WTC11 (cell line): ENCODE measurements around the gene DPP7.
A peak's percentile ranks its signal among the peaks of the same experiment; 100 is the strongest.

Experiments
- FOXP1 ChIP-seq: sonication (generic); formaldehyde crosslinking; IDR thresholded peaks from 2 replicates; pipeline ENCODE4 v1.8.0; 2022; ENCODE audit warnings: missing genetic modification reagents, mild to moderate bottlenecking, moderate library complexity, borderline replicate concordance
- NR2C2 ChIP-seq: sonication (generic); formaldehyde crosslinking; IDR thresholded peaks from 2 replicates; pipeline ENCODE4 v1.8.0; 2022; ENCODE audit warnings: mild to moderate bottlenecking, missing genetic modification reagents
- SMAD3 ChIP-seq: sonication (generic); formaldehyde crosslinking; IDR thresholded peaks from 2 replicates; pipeline ENCODE4 v1.8.0; 2022; ENCODE audit warnings: missing genetic modification reagents, mild to moderate bottlenecking, borderline replicate concordance
- STAT6 ChIP-seq: sonication (generic); formaldehyde crosslinking; conservative IDR thresholded peaks from 2 replicates; pipeline ENCODE4 v1.8.1; 2023; ENCODE audit warnings: mild to moderate bottlenecking, low read depth, missing genetic modification reagents, moderate library complexity
- TEAD1 ChIP-seq: sonication (generic); formaldehyde crosslinking; IDR thresholded peaks from 2 replicates; pipeline ENCODE4 v1.8.0; 2022; ENCODE audit warnings: mild to moderate bottlenecking, missing genetic modification reagents
- ZNF138 ChIP-seq: sonication (generic); formaldehyde crosslinking; conservative IDR thresholded peaks from 2 replicates; pipeline ENCODE4 v1.8.1; 2022; ENCODE audit warnings: mild to moderate bottlenecking, moderate library complexity, missing genetic modification reagents
- ZNF317 ChIP-seq: sonication (generic); formaldehyde crosslinking; IDR thresholded peaks from 2 replicates; pipeline ENCODE4 v1.8.1; 2023; ENCODE audit warnings: low read depth, mild to moderate bottlenecking, moderate library complexity, missing genetic modification reagents, borderline replicate concordance
- TF ChIP-seq, protein P1 (sequence below): fragments of 200-600 bp; IDR thresholded peaks from 2 replicates; pipeline ENCODE4 v1.8.0; 2022; ENCODE audit warnings: antibody characterized with exemption
- TF ChIP-seq, protein P2 (sequence below): sonication (generic); formaldehyde crosslinking; IDR thresholded peaks from 2 replicates; pipeline ENCODE4 v1.8.1; 2023; ENCODE audit warnings: mild to moderate bottlenecking, missing genetic modification reagents, moderate library complexity
- TF ChIP-seq, protein P3 (sequence below): sonication (generic); formaldehyde crosslinking; IDR thresholded peaks from 2 replicates; pipeline ENCODE4 v1.8.1; 2022; ENCODE audit warnings: mild to moderate bottlenecking, moderate library complexity, missing genetic modification reagents
- TF ChIP-seq, protein P4 (sequence below): sonication (generic); formaldehyde crosslinking; IDR thresholded peaks from 2 replicates; pipeline ENCODE4 v1.8.0; 2022; ENCODE audit warnings: mild to moderate bottlenecking, missing genetic modification reagents
- TF ChIP-seq, protein P5 (sequence below): sonication (generic); formaldehyde crosslinking; IDR thresholded peaks from 2 replicates; pipeline ENCODE4 v1.8.0; 2022; ENCODE audit warnings: mild to moderate bottlenecking, missing genetic modification reagents
- TF ChIP-seq, protein P6 (sequence below): sonication (generic); formaldehyde crosslinking; IDR thresholded peaks from 2 replicates; pipeline ENCODE4 v1.8.0; 2022; ENCODE audit warnings: mild to moderate bottlenecking, missing genetic modification reagents

DNA sequence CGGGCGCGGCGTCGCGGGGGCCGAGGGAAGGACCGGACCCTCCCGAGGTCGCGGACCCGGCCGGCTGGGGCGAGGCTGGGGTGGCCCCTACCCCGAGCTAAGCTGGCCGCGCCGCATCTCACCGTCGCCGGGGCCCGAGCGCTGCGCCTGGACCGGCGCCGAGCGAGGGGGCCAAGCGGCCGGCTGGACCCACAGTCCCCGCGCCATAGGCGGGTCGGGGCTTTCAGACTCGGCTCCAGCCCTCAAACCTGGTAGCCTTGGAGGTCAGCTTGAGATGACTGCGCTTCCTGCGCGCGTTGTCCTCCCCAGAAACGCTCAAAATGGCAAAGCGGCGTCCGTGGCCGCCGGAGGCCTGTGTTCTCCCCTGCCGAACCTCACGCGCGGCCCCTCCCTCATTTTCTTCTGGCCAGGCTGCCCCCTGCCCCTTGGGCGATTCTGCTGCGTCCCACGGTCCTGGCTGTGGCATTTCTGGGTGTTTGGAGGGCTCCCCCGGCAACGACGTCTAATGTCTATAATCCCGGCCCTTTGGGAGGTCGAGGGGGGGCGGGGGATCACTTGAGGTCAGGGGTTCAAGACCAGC lies 15.7 kb upstream of the DPP7 start:
- TF ChIP-seq NR2C2 (no peak), ZNF317 (CRISPR knock-in tag) (no peak), TEAD1 (CRISPR knock-in tag) (no peak), FOXP1 (peak; percentile 1; the same call in 1 of the 2 replicates), SMAD3 (CRISPR knock-in tag) (no peak), ZNF138 (no peak), STAT6 (no peak)
- TF ChIP-seq, protein P1, sequence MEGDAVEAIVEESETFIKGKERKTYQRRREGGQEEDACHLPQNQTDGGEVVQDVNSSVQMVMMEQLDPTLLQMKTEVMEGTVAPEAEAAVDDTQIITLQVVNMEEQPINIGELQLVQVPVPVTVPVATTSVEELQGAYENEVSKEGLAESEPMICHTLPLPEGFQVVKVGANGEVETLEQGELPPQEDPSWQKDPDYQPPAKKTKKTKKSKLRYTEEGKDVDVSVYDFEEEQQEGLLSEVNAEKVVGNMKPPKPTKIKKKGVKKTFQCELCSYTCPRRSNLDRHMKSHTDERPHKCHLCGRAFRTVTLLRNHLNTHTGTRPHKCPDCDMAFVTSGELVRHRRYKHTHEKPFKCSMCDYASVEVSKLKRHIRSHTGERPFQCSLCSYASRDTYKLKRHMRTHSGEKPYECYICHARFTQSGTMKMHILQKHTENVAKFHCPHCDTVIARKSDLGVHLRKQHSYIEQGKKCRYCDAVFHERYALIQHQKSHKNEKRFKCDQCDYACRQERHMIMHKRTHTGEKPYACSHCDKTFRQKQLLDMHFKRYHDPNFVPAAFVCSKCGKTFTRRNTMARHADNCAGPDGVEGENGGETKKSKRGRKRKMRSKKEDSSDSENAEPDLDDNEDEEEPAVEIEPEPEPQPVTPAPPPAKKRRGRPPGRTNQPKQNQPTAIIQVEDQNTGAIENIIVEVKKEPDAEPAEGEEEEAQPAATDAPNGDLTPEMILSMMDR = no peak
- TF ChIP-seq, protein P2, sequence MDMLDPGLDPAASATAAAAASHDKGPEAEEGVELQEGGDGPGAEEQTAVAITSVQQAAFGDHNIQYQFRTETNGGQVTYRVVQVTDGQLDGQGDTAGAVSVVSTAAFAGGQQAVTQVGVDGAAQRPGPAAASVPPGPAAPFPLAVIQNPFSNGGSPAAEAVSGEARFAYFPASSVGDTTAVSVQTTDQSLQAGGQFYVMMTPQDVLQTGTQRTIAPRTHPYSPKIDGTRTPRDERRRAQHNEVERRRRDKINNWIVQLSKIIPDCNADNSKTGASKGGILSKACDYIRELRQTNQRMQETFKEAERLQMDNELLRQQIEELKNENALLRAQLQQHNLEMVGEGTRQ (CRISPR knock-in tag) = no peak
- TF ChIP-seq, protein P3, sequence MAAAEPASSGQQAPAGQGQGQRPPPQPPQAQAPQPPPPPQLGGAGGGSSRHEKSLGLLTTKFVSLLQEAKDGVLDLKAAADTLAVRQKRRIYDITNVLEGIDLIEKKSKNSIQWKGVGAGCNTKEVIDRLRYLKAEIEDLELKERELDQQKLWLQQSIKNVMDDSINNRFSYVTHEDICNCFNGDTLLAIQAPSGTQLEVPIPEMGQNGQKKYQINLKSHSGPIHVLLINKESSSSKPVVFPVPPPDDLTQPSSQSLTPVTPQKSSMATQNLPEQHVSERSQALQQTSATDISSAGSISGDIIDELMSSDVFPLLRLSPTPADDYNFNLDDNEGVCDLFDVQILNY = no peak
- TF ChIP-seq, protein P4, sequence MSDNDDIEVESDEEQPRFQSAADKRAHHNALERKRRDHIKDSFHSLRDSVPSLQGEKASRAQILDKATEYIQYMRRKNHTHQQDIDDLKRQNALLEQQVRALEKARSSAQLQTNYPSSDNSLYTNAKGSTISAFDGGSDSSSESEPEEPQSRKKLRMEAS (CRISPR knock-in tag) = no peak; the same call in 1 of the 2 replicates
- TF ChIP-seq, protein P5, sequence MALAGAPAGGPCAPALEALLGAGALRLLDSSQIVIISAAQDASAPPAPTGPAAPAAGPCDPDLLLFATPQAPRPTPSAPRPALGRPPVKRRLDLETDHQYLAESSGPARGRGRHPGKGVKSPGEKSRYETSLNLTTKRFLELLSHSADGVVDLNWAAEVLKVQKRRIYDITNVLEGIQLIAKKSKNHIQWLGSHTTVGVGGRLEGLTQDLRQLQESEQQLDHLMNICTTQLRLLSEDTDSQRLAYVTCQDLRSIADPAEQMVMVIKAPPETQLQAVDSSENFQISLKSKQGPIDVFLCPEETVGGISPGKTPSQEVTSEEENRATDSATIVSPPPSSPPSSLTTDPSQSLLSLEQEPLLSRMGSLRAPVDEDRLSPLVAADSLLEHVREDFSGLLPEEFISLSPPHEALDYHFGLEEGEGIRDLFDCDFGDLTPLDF (CRISPR knock-in tag) = no peak
- TF ChIP-seq, protein P6, sequence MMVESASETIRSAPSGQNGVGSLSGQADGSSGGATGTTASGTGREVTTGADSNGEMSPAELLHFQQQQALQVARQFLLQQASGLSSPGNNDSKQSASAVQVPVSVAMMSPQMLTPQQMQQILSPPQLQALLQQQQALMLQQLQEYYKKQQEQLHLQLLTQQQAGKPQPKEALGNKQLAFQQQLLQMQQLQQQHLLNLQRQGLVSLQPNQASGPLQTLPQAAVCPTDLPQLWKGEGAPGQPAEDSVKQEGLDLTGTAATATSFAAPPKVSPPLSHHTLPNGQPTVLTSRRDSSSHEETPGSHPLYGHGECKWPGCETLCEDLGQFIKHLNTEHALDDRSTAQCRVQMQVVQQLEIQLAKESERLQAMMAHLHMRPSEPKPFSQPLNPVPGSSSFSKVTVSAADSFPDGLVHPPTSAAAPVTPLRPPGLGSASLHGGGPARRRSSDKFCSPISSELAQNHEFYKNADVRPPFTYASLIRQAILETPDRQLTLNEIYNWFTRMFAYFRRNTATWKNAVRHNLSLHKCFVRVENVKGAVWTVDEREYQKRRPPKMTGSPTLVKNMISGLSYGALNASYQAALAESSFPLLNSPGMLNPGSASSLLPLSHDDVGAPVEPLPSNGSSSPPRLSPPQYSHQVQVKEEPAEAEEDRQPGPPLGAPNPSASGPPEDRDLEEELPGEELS (CRISPR knock-in tag) = no peak
